ENCODE measurements around the gene RBMS3. TPM values are rescaled to one million over a fixed set of nuclear protein-coding genes. Genes with fewer than 3 reads are reported as not detected.

Gene RBMS3
- total and polyA plus RNA-seq, 2 experiments from 2014 or later: 3.2 to 7.4 TPM

DNA sequence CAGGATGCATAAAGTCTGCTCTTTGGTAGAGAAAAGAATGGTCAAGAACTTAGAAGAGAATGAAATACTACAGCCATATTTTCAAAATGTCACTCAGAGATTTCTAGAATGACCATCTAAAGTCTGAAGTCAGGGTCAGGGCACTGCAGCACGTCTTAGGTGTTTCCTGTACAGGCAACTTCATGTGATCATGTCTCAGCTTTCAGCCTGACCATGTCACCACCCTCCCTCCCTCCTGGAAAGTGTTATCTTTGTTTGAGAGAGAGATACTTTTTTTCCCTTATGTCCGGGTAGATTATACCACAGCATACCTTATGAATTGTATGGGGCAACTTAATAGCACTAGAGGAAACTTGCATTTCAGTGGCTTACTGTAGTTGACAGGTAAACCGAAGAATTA lies 767.6 kb downstream of the RBMS3 start:
- H3K4me3 Mint-ChIP-seq: no peak overlapping the region
- no peak overlapping the region for H3K27ac ChIP-seq (ENCODE audit: low read depth)
- no peaks in the 10 kb centered on the region for H3K79me2 ChIP-seq (replicated peaks; ENCODE audit: insufficient read depth)
- H3K4me1 ChIP-seq (ENCODE audit: insufficient read depth): peaks cover 18% of the 10 kb centered on the region
- peaks cover 25% of the 10 kb centered on the region; the same call in 2 of the 3 replicates for H3K36me3 Mint-ChIP-seq (ENCODE audit: low read depth)
- H3K4me3 ChIP-seq: no peak overlapping the region
- DNase-seq (ENCODE audit: low spot score): no peak
- H3K27ac Mint-ChIP-seq: no peak overlapping the region
- H3K4me2 ChIP-seq: no peak overlapping the region
- no peaks in the 10 kb centered on the region for H4K20me1 ChIP-seq (replicated peaks; ENCODE audit: insufficient read depth)
- no peaks in the 10 kb centered on the region for H3F3A ChIP-seq (replicated peaks; ENCODE audit: low read depth)
- no peaks in the 10 kb centered on the region for H3K36me3 ChIP-seq (ENCODE audit: insufficient read depth)
- peaks cover 38% of the 10 kb centered on the region for H3K9me3 Mint-ChIP-seq
- TF ChIP-seq, protein P1, sequence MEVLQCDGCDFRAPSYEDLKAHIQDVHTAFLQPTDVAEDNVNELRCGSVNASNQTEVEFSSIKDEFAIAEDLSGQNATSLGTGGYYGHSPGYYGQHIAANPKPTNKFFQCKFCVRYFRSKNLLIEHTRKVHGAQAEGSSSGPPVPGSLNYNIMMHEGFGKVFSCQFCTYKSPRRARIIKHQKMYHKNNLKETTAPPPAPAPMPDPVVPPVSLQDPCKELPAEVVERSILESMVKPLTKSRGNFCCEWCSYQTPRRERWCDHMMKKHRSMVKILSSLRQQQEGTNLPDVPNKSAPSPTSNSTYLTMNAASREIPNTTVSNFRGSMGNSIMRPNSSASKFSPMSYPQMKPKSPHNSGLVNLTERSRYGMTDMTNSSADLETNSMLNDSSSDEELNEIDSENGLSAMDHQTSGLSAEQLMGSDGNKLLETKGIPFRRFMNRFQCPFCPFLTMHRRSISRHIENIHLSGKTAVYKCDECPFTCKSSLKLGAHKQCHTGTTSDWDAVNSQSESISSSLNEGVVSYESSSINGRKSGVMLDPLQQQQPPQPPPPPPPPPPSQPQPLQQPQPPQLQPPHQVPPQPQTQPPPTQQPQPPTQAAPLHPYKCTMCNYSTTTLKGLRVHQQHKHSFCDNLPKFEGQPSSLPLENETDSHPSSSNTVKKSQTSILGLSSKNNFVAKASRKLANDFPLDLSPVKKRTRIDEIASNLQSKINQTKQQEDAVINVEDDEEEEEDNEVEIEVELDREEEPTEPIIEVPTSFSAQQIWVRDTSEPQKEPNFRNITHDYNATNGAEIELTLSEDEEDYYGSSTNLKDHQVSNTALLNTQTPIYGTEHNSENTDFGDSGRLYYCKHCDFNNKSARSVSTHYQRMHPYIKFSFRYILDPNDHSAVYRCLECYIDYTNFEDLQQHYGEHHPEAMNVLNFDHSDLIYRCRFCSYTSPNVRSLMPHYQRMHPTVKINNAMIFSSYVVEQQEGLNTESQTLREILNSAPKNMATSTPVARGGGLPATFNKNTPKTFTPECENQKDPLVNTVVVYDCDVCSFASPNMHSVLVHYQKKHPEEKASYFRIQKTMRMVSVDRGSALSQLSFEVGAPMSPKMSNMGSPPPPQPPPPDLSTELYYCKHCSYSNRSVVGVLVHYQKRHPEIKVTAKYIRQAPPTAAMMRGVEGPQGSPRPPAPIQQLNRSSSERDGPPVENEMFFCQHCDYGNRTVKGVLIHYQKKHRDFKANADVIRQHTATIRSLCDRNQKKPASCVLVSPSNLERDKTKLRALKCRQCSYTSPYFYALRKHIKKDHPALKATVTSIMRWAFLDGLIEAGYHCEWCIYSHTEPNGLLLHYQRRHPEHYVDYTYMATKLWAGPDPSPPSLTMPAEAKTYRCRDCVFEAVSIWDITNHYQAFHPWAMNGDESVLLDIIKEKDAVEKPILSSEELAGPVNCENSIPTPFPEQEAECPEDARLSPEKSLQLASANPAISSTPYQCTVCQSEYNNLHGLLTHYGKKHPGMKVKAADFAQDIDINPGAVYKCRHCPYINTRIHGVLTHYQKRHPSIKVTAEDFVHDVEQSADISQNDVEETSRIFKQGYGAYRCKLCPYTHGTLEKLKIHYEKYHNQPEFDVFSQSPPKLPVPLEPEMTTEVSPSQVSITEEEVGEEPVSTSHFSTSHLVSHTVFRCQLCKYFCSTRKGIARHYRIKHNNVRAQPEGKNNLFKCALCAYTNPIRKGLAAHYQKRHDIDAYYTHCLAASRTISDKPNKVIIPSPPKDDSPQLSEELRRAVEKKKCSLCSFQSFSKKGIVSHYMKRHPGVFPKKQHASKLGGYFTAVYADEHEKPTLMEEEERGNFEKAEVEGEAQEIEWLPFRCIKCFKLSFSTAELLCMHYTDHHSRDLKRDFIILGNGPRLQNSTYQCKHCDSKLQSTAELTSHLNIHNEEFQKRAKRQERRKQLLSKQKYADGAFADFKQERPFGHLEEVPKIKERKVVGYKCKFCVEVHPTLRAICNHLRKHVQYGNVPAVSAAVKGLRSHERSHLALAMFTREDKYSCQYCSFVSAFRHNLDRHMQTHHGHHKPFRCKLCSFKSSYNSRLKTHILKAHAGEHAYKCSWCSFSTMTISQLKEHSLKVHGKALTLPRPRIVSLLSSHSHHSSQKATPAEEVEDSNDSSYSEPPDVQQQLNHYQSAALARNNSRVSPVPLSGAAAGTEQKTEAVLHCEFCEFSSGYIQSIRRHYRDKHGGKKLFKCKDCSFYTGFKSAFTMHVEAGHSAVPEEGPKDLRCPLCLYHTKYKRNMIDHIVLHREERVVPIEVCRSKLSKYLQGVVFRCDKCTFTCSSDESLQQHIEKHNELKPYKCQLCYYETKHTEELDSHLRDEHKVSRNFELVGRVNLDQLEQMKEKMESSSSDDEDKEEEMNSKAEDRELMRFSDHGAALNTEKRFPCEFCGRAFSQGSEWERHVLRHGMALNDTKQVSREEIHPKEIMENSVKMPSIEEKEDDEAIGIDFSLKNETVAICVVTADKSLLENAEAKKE (CRISPR knock-in tag; IDR thresholded peaks at IDR 0.05): no peak
- TF ChIP-seq NANOG (IDR thresholded peaks at IDR 0.05; ENCODE audit: borderline replicate concordance) (no peak), EZH2 (IDR thresholded peaks at IDR 0.05; ENCODE audit: low read depth, unreplicated experiment) (no peak), POLR2AphosphoS5 (IDR thresholded peaks at IDR 0.05; ENCODE audit: low read depth) (no peak), JUNB (IDR thresholded peaks at IDR 0.05; ENCODE audit: unreplicated experiment) (no peak), ZNF114 (CRISPR knock-in tag; IDR thresholded peaks at IDR 0.05) (no peak), ZNF331 (CRISPR knock-in tag; IDR thresholded peaks at IDR 0.05; ENCODE audit: low read depth) (no peak), ETS1 (IDR thresholded peaks at IDR 0.05) (no peak), CTCF (conservative IDR thresholded peaks at IDR 0.05; ENCODE audit: low read depth in 2 of 2) (no peak), EZH2phosphoT487 (IDR thresholded peaks at IDR 0.05; ENCODE audit: unreplicated experiment) (no peak), STAT1 (IDR thresholded peaks at IDR 0.05; ENCODE audit: unreplicated experiment) (no peak)
- TF ChIP-seq, protein P2, sequence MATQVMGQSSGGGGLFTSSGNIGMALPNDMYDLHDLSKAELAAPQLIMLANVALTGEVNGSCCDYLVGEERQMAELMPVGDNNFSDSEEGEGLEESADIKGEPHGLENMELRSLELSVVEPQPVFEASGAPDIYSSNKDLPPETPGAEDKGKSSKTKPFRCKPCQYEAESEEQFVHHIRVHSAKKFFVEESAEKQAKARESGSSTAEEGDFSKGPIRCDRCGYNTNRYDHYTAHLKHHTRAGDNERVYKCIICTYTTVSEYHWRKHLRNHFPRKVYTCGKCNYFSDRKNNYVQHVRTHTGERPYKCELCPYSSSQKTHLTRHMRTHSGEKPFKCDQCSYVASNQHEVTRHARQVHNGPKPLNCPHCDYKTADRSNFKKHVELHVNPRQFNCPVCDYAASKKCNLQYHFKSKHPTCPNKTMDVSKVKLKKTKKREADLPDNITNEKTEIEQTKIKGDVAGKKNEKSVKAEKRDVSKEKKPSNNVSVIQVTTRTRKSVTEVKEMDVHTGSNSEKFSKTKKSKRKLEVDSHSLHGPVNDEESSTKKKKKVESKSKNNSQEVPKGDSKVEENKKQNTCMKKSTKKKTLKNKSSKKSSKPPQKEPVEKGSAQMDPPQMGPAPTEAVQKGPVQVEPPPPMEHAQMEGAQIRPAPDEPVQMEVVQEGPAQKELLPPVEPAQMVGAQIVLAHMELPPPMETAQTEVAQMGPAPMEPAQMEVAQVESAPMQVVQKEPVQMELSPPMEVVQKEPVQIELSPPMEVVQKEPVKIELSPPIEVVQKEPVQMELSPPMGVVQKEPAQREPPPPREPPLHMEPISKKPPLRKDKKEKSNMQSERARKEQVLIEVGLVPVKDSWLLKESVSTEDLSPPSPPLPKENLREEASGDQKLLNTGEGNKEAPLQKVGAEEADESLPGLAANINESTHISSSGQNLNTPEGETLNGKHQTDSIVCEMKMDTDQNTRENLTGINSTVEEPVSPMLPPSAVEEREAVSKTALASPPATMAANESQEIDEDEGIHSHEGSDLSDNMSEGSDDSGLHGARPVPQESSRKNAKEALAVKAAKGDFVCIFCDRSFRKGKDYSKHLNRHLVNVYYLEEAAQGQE (IDR thresholded peaks at IDR 0.05; ENCODE audit: unreplicated experiment): no peak
- ATAC-seq: no peak
- 0 out of 2 replicates have a peak, but pooled peaks cover 4% of the 10 kb centered on the region for H3K9me2 ChIP-seq (ENCODE audit: insufficient read depth)
- H3K4me1 Mint-ChIP-seq: peaks cover 15% of the 10 kb centered on the region
- no peaks in the 10 kb centered on the region for H3K27me3 Mint-ChIP-seq (ENCODE audit: insufficient read depth, low read depth, poor library complexity)
- no peak overlapping the region for H2AFZ ChIP-seq
- no peaks in the 10 kb centered on the region for H3K27me3 ChIP-seq (ENCODE audit: insufficient read depth)
